ENCODE results near the gene KAT6B.
"Not testable (repeated sequence)": the region's sequence is repeated elsewhere in the genome, so short reads cannot be mapped to it uniquely, and the experiment has no call there.

KAT6B gene

GRCh38 chr10:74890460-74890859, 64.1 kb downstream of the KAT6B start:
- no peak for DNase-seq (ENCODE audit: low read depth in 3 of 3)

- DNase-seq (ENCODE audit: low read depth in 3 of 3) = no peak
Measured at GRCh38 chr10:74891053-74891452, 64.7 kb downstream of the KAT6B start.

GRCh38 chr10:74892839-74893238, 66.4 kb downstream of the KAT6B start:
- DNase-seq (ENCODE audit: low read depth in 3 of 3) = no peak

- not testable (repeated sequence) for DNase-seq (ENCODE audit: low read depth in 3 of 3)
Measured at GRCh38 chr10:74893329-74893728, 66.9 kb downstream of the KAT6B start.

GRCh38 chr10:74896788-74897527, 70.6 kb downstream of the KAT6B start:
- DNase-seq (ENCODE audit: low read depth in 3 of 3) = no peak

GRCh38 chr10:74898201-74898976, 72.0 kb downstream of the KAT6B start:
- no peak for DNase-seq (ENCODE audit: low read depth in 3 of 3)

- no peak for DNase-seq (ENCODE audit: low read depth in 3 of 3)
Measured at GRCh38 chr10:74900297-74900696, 73.9 kb downstream of the KAT6B start.

- no peak for DNase-seq (ENCODE audit: low read depth in 3 of 3)
Measured at GRCh38 chr10:74901301-74901700, 74.9 kb downstream of the KAT6B start.

- no peak for DNase-seq (ENCODE audit: low read depth in 3 of 3)
Measured at GRCh38 chr10:74901867-74902450, 75.6 kb downstream of the KAT6B start.

GRCh38 chr10:74903491-74903890, 77.1 kb downstream of the KAT6B start:
- no peak for DNase-seq (ENCODE audit: low read depth in 3 of 3)

GRCh38 chr10:74906611-74907198, 80.3 kb downstream of the KAT6B start:
- DNase-seq (ENCODE audit: low read depth in 3 of 3) = no peak

- no peak for DNase-seq (ENCODE audit: low read depth in 3 of 3)
Measured at GRCh38 chr10:74909670-74910069, 83.3 kb downstream of the KAT6B start.

- DNase-seq (ENCODE audit: low read depth in 3 of 3) = no peak
Measured at GRCh38 chr10:74910241-74910975, 84.0 kb downstream of the KAT6B start.

GRCh38 chr10:74910976-74911350, 84.6 kb downstream of the KAT6B start:
- DNase-seq (ENCODE audit: low read depth in 3 of 3) = no peak

GRCh38 chr10:74912182-74912581, 85.8 kb downstream of the KAT6B start:
- no peak for DNase-seq (ENCODE audit: low read depth in 3 of 3)

GRCh38 chr10:74912682-74913081, 86.3 kb downstream of the KAT6B start:
- no peak for DNase-seq (ENCODE audit: low read depth in 3 of 3)

- DNase-seq (ENCODE audit: low read depth in 3 of 3) = no peak
Measured at GRCh38 chr10:74913377-74913979, 87.1 kb downstream of the KAT6B start.

GRCh38 chr10:74916283-74916682, 89.9 kb downstream of the KAT6B start:
- DNase-seq (ENCODE audit: low read depth in 3 of 3) = no peak

- no peak for DNase-seq (ENCODE audit: low read depth in 3 of 3)
Measured at GRCh38 chr10:74917481-74918077, 91.2 kb downstream of the KAT6B start.

- DNase-seq (ENCODE audit: low read depth in 3 of 3) = no peak
Measured at GRCh38 chr10:74919671-74920070, 93.3 kb downstream of the KAT6B start.

GRCh38 chr10:74921070-74921469, 94.7 kb downstream of the KAT6B start:
- not testable (repeated sequence) for DNase-seq (ENCODE audit: low read depth in 3 of 3)

Measured in stimulated activated CD4-positive, alpha-beta T cell treated with anti-CD3 and anti-CD28 coated beads, TNF-alpha, amount 100 ng/mL, for 4 hours (primary cell).